K562 (cell line): ENCODE results near the gene RHOXF1. TPM values are rescaled to one million over a fixed set of nuclear protein-coding genes. Genes with fewer than 3 reads are reported as not detected.

ENCODE experiments used
- ATAC-seq: fragments of 200-7000 bp; cut with Tn5 transposase; 3 replicates; pipeline ENCODE4 v1.9.1; 2020; ENCODE audit warnings: moderate library complexity
- BruUV-seq: library from RNA; stranded (reverse); fragments of 400-500 nt; replicated peaks from 2 replicates; lab custom pipeline; 2021; lab: Mats Ljungman, UMichigan
- CTCF ChIA-PET: fragments of 300-600 bp; formaldehyde crosslinking; extraction: SDS; loops from one replicate; lab custom pipeline; 2021; ENCODE audit warnings: low intra/inter-chr PET ratio; lab: Yijun Ruan, JAX
- POLR2A ChIA-PET: fragments of 300-600, 350-650 bp; sonication (Branson Sonifier 250); formaldehyde crosslinking; extraction: SDS; loops from one replicate; lab custom pipeline; 2021; ENCODE audit warnings: antibody characterized with exemption, inconsistent platforms; lab: Yijun Ruan, JAX
- DNase-seq, 4 experiments: peaks; one replicate each; pipeline versions ENCODE4 v3.0.0 to v3.0.0-alpha.2; 2011 to 2018; ENCODE audit warnings: low spot score in 3 of 4, mixed read lengths in 3 of 4; ENCODE audit errors: extremely low read depth in 1 of 4
- FAIRE-seq: peaks from 2 replicates; lab custom pipeline; 2011; peaks lifted over from hg19 to GRCh38; lab: Jason Lieb, UNC
- H2AFZ ChIP-seq: 2 replicates; pipeline ENCODE4 v1.6.0; 2011; ENCODE audit warnings: low read depth, low read length, control low read depth, inconsistent platforms
- H3K27ac ChIP-seq: fragments of 200-600 bp; 3 replicates; pipeline ENCODE4 v1.8.0; 2011; ENCODE audit warnings: low read depth, mild to moderate bottlenecking, control low read depth, inconsistent platforms, low read length, moderate library complexity, mixed read lengths; ENCODE audit errors: extremely low read depth
- H3K27me3 ChIP-seq, 2 experiments: fragments of 300-600 bp in 1 of 2; 2 replicates in 1 of 2; 3 replicates in 1 of 2; pipeline versions ENCODE4 v1.6.0 to v1.8.0; 2011; ENCODE audit warnings: inconsistent platforms in 2 of 2, low read length in 2 of 2, mild to moderate bottlenecking in 1 of 2, mixed read lengths in 1 of 2, moderate library complexity in 1 of 2; ENCODE audit not compliant: control insufficient read depth in 2 of 2, insufficient read depth in 2 of 2
- H3K36me3 ChIP-seq: fragments of 300-600 bp; 3 replicates; pipeline ENCODE4 v1.8.0; 2011; ENCODE audit warnings: mild to moderate bottlenecking, low read length, inconsistent platforms; ENCODE audit not compliant: control insufficient read depth, insufficient read depth
- H3K4me1 ChIP-seq, 2 experiments: fragments of 200-600 bp in 1 of 2; replicated peaks in 1 of 2; 2 replicates in 1 of 2; 3 replicates in 1 of 2; pipeline versions ENCODE4 v1.5.1 to v1.8.0; 2011; ENCODE audit warnings: inconsistent platforms in 2 of 2, low read length in 2 of 2, mild to moderate bottlenecking in 1 of 2, mixed read lengths in 1 of 2, moderate library complexity in 1 of 2; ENCODE audit not compliant: control insufficient read depth in 2 of 2, insufficient read depth in 2 of 2
- H3K4me2 ChIP-seq: 2 replicates; pipeline ENCODE4 v1.6.1; 2011; ENCODE audit warnings: low read length, control low read depth, inconsistent platforms, mixed read lengths; ENCODE audit not compliant: insufficient read depth
- H3K4me3 ChIP-seq: fragments of 200-600 bp; sonication (generic), shearing (Covaris generic); 2 replicates; pipeline ENCODE4 v1.5.1; 2016; ENCODE audit warnings: control low read depth, inconsistent platforms
- H3K79me2 ChIP-seq: fragments of 200-600 bp; 3 replicates; pipeline ENCODE4 v1.8.0; 2011; ENCODE audit warnings: low read length, inconsistent platforms; ENCODE audit not compliant: control insufficient read depth, insufficient read depth
- H3K9ac ChIP-seq, 2 experiments: 2 replicates each; pipeline versions ENCODE4 v1.6.0 to v1.6.1; 2011; ENCODE audit warnings: low read depth in 2 of 2, low read length in 2 of 2, control low read depth in 1 of 2, inconsistent platforms in 1 of 2, mild to moderate bottlenecking in 1 of 2, mixed read lengths in 1 of 2; ENCODE audit not compliant: insufficient read depth in 1 of 2
- H3K9me1 ChIP-seq: one replicate; pipeline ENCODE4 v1.6.0; 2011; ENCODE audit warnings: inconsistent platforms, mild to moderate bottlenecking, low read length, moderate library complexity; ENCODE audit not compliant: control insufficient read depth, insufficient read depth
- H3K9me3 ChIP-seq: replicated peaks from 2 replicates; pipeline ENCODE4 v1.5.1; 2011; ENCODE audit warnings: low read depth, low read length, inconsistent platforms; ENCODE audit not compliant: control insufficient read depth, insufficient read depth
- H4K20me1 ChIP-seq: replicated peaks from 2 replicates; pipeline ENCODE4 v1.6.1; 2011; ENCODE audit warnings: low read length, inconsistent platforms, mixed read lengths; ENCODE audit not compliant: control insufficient read depth, insufficient read depth
- DDX20 ChIP-seq: fragments of 450-650 bp; IDR thresholded peaks from 2 replicates; pipeline ENCODE4 v1.6.1; 2016; ENCODE audit warnings: missing genetic modification characterization, low read depth, mild to moderate bottlenecking, missing compliant biosample characterization, moderate library complexity
- DEAF1 ChIP-seq: fragments of 450-650 bp; formaldehyde crosslinking; IDR thresholded peaks from 2 replicates; pipeline ENCODE4 v1.4.0; 2020; ENCODE audit warnings: mild to moderate bottlenecking, moderate library complexity
- ESRRA ChIP-seq: fragments of 450-650 bp; IDR thresholded peaks from 2 replicates; pipeline ENCODE4 v1.6.1; 2014; ENCODE audit warnings: low read depth, mild to moderate bottlenecking, moderate library complexity, borderline replicate concordance
- ESRRB ChIP-seq: fragments of 250-450 bp; sonication (Bioruptor Pico); IDR thresholded peaks from 2 replicates; pipeline ENCODE4 v1.5.0; 2020; ENCODE audit warnings: mild to moderate bottlenecking, moderate library complexity, borderline replicate concordance
- FOSL1 ChIP-seq: fragments of 200-800 bp; sonication (Bioruptor generic); conservative IDR thresholded peaks from 2 replicates; pipeline ENCODE4 v1.6.1; 2016; ENCODE audit warnings: missing genetic modification characterization, missing compliant biosample characterization
- HMG20B ChIP-seq: fragments of 250-450 bp; sonication (Bioruptor Pico); IDR thresholded peaks from 2 replicates; pipeline ENCODE4 v1.5.0; 2021; ENCODE audit warnings: mild to moderate bottlenecking
- KLF13 ChIP-seq: fragments of 450-650 bp; IDR thresholded peaks from 2 replicates; pipeline ENCODE4 v1.6.1; 2016; ENCODE audit warnings: missing genetic modification characterization, low read depth, mild to moderate bottlenecking, missing compliant biosample characterization, moderate library complexity, borderline replicate concordance
- MCM3 ChIP-seq: fragments of 450-650 bp; IDR thresholded peaks from 2 replicates; pipeline ENCODE4 v1.6.1; 2016
- SRSF1 ChIP-seq: fragments of 200-400 bp; formaldehyde crosslinking; IDR thresholded peaks from 2 replicates; pipeline ENCODE4 v1.6.1; 2017; ENCODE audit warnings: mild to moderate bottlenecking, low read depth, low read length, moderate library complexity
- TOE1 ChIP-seq, 2 experiments: fragments of 450-650 bp in 1 of 2; sonication (generic) in 1 of 2; formaldehyde crosslinking in 1 of 2; IDR thresholded peaks; 2 replicates each; pipeline versions ENCODE4 v1.7.1 to v1.8.0; 2016 to 2022; ENCODE audit warnings: borderline replicate concordance in 2 of 2, mild to moderate bottlenecking in 2 of 2, antibody characterized with exemption in 1 of 2, inconsistent platforms in 1 of 2, low read depth in 1 of 2, missing genetic modification reagents in 1 of 2, moderate library complexity in 1 of 2
- in situ Hi-C: fragments of 300-500 bp; cut with MboI; formaldehyde crosslinking; loops from 4 replicates; pipeline ENCODE4 v1.15.0; 2018; ENCODE audit warnings: inconsistent platforms, mixed read lengths
- intact Hi-C: fragments of 100-400 bp; cut with micrococcal nuclease; formaldehyde crosslinking; loops from 2 replicates; pipeline ENCODE4 v1.14.2; 2022
- polyA plus RNA-seq, 8 experiments: library from polyadenylated mRNA; depleted of rRNA in 4 of 8; stranded (reverse) in 5 of 8; unstranded in 3 of 8; fragments of >200 nt; fragmentation: Nextera tagmentation in 2 of 8; fragmentation: Illumina TruSeq in 1 of 8; extraction: Ambion mirVana in 2 of 8; extraction: Trizol in 1 of 8; gene quantifications; 2 replicates each; pipeline versions ENCODE4 v1.2.1 to v1.2.3, GENCODE V29; 2011 to 2014; ENCODE audit warnings: inconsistent platforms in 1 of 8, missing spikeins in 1 of 8
- total RNA-seq, 7 experiments: library from RNA; depleted of rRNA in 6 of 7; stranded (reverse); fragments of >200 nt in 6 of 7; fragmentation: Illumina TruSeq in 2 of 7; extraction: Trizol in 2 of 7; gene quantifications; 2 replicates each; pipeline versions ENCODE4 v1.2.1 to v1.2.3, GENCODE V29; 2011 to 2021; ENCODE audit warnings: low replicate concordance in 1 of 7
- TF ChIP-seq, protein P1 (sequence below): IDR thresholded peaks from 2 replicates; pipeline ENCODE4 v1.6.1; 2012; ENCODE audit warnings: low read depth, low read length, improper control_type of control experiment, borderline replicate concordance

The RHOXF1 gene
- total and polyA plus RNA-seq, 9 of the 15 experiments (the other 6 are each of a cell fraction or from before 2014, with no cell fraction given): 0.17 TPM; not detected in 8

DNA sequence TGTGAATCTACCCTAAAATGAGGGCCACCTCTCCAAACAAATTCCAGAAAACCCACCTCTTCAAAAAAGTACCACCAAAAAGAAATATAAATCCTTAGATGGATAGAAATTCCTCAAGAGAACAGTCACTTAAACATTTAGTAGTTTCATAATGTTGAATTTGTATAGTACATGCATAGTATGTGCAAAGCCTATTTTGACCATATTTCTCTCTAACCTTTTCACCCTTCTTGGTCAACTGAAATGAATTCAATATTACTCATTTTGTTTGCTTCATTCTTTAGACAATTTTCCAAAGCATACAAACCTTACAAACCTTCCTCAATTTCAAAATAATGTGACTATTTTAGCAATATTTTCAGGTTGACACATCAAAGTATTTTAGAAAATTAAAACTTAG is 4.1 kb downstream of the RHOXF1 start:
- CTCF ChIA-PET: no interaction called here
- no peak overlapping the region for H3K27ac ChIP-seq
- in situ Hi-C loops (no loop called here), intact Hi-C loops (no loop called here)
- POLR2A ChIA-PET: interaction anchor here (2.5 kb wide), 1 partner anchor 14 kb away, joined by 6 read pairs; no protein-coding TSS in a partner anchor
- ATAC-seq (no peak), DNase-seq (no peak), FAIRE-seq (no peak)
- H3K36me3 ChIP-seq: no peaks in the 10 kb centered on the region
- TF ChIP-seq SRSF1 (no peak), ESRRB (CRISPR knock-in tag) (no peak), DDX20 (no peak), FOSL1 (tag) (no peak), TOE1 (IDR thresholded peaks at IDR 0.05; ENCODE audit: borderline replicate concordance) (no peak), TOE1 (CRISPR knock-in tag; IDR thresholded peaks at IDR 0.05; ENCODE audit: borderline replicate concordance, low read depth) (no peak), ESRRA (no peak), MCM3 (no peak), KLF13 (no peak), HMG20B (CRISPR knock-in tag) (no peak), DEAF1 (CRISPR knock-in tag) (no peak)
- TF ChIP-seq, protein P1, sequence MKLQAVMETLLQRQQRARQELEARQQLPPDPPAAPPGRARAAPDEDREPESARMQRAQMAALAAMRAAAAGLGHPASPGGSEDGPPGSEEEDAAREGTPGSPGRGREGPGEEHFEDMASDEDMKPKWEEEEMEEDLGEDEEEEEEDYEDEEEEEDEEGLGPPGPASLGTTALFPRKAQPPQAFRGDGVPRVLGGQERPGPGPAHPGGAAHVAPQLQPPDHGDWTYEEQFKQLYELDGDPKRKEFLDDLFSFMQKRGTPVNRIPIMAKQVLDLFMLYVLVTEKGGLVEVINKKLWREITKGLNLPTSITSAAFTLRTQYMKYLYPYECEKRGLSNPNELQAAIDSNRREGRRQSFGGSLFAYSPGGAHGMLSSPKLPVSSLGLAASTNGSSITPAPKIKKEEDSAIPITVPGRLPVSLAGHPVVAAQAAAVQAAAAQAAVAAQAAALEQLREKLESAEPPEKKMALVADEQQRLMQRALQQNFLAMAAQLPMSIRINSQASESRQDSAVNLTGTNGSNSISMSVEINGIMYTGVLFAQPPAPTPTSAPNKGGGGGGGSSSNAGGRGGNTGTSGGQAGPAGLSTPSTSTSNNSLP: no peak
- no peak overlapping the region for H2AFZ ChIP-seq
- no peak overlapping the region for H3K9ac ChIP-seq
- no peaks in the 10 kb centered on the region for H3K9me3 ChIP-seq
- no peaks in the 10 kb centered on the region for H4K20me1 ChIP-seq
- peaks cover 0 to 6% of the 10 kb centered on the region in 2 experiments; a peak in 2 of 5 replicates for H3K4me1 ChIP-seq
- no peaks in the 10 kb centered on the region for H3K27me3 ChIP-seq
- no peak overlapping the region for H3K4me2 ChIP-seq
- H3K79me2 ChIP-seq: no peaks in the 10 kb centered on the region
- H3K9me1 ChIP-seq: no peaks in the 10 kb centered on the region
- BruUV-seq: no TSS peak
- H3K4me3 ChIP-seq: no peak overlapping the region
